ENCODE measurements around the gene DNAJC18.
"Not testable (repeated sequence)": the region's sequence is repeated elsewhere in the genome, so short reads cannot be mapped to it uniquely, and the experiment has no call there.

Gene DNAJC18

GRCh38 chr5:139393497-139394122 lies 45.7 kb downstream of the DNAJC18 start:
- H3K36me3 ChIP-seq (ENCODE audit: control insufficient read depth, insufficient read depth, low read length), result no peaks in the 10 kb centered on the region
- H3K9ac ChIP-seq (ENCODE audit: low read length), result peak overlapping the region; percentile 47
- H3K27me3 ChIP-seq (ENCODE audit: control insufficient read depth, insufficient read depth, low read length), result peaks cover 4% of the 10 kb centered on the region
- peaks cover 31% of the 10 kb centered on the region for H3K4me1 ChIP-seq (ENCODE audit: control insufficient read depth, insufficient read depth, low read length)
- no peaks in the 10 kb centered on the region for H3K9me3 ChIP-seq (ENCODE audit: control insufficient read depth, low read length)
- peak overlapping the region; percentile 19 for H3K4me3 ChIP-seq (ENCODE audit: low read length)

DNA sequence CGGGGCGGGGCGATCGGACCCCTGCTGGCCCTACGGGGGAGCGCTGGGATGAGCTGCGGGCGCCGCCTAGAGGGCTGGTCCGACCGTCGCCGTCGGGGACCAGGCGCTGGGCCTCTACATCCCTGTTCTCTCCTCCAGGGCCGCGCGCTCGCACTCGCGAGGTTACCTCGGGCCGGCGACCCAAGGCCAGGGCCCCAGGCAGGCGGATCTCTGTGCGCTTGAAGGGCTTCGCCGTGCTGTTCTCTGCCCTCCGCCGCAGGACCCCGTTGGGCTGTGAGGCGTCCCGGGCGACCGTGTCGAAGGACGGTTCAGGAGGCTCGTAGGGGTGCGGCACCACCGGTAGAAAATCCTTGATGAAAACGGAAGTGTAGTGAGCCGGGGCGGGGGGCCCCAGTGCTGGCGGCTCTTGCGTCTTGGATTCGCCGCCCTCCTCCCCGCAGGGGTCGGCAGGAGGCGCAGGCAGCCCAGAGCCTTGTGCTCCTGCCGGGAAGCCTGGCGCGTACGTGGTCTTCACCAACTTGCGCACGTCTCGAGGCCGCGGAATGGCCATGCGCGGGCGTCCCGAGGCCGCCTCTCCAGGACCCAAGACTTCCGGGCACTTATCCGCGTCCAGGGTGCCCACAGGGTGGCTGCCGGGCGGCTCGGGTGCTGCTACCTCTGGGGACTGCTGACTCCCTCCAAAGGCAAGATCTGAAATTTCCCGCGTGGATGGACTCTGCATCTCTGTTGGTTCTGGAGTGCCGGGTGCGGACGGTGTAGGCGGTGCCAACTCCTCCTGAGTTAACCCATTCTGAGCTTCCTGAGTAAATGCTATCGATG lies 46.4 kb downstream of the DNAJC18 start:
- H3K4me3 ChIP-seq (ENCODE audit: low read length), result peak overlapping the region; percentile 19
- peaks cover 38% of the 10 kb centered on the region for H3K4me1 ChIP-seq (ENCODE audit: control insufficient read depth, insufficient read depth, low read length)
- H3K27me3 ChIP-seq (ENCODE audit: control insufficient read depth, insufficient read depth, low read length), result peaks cover 4% of the 10 kb centered on the region
- H3K36me3 ChIP-seq (ENCODE audit: control insufficient read depth, insufficient read depth, low read length), result no peaks in the 10 kb centered on the region
- peak overlapping the region; percentile 47 for H3K9ac ChIP-seq (ENCODE audit: low read length)
- no peaks in the 10 kb centered on the region for H3K9me3 ChIP-seq (ENCODE audit: control insufficient read depth, low read length)

DNA sequence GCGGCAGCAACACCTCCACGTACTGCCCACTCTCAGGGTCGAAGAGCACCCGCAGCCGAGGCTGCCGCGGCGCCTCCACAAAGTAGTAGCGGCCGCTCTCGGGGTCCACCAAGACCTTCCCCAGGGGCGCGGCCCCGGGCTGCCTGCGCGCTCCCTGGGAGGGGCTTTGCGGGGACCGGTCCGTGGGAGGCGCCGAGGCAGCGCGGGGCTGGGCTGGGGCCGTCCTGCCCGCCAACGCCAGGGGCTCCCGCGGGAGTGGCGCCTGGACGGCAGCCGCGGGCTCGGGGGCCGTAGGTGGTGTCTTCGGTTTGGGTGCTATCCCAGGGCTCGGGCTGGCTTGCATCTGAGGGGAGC lies 47.0 kb downstream of the DNAJC18 start:
- Histone ChIP-seq H3K4me1 (ENCODE audit: control insufficient read depth, insufficient read depth, low read length) (peaks cover 44% of the 10 kb centered on the region), H3K9me3 (ENCODE audit: control insufficient read depth, low read length) (no peaks in the 10 kb centered on the region), H3K27me3 (ENCODE audit: control insufficient read depth, insufficient read depth, low read length) (peaks cover 4% of the 10 kb centered on the region), H3K36me3 (ENCODE audit: control insufficient read depth, insufficient read depth, low read length) (no peaks in the 10 kb centered on the region), H3K9ac (ENCODE audit: low read length) (peak overlapping the region; percentile 70), H3K4me3 (ENCODE audit: low read length) (peak overlapping the region; percentile 36)

DNA sequence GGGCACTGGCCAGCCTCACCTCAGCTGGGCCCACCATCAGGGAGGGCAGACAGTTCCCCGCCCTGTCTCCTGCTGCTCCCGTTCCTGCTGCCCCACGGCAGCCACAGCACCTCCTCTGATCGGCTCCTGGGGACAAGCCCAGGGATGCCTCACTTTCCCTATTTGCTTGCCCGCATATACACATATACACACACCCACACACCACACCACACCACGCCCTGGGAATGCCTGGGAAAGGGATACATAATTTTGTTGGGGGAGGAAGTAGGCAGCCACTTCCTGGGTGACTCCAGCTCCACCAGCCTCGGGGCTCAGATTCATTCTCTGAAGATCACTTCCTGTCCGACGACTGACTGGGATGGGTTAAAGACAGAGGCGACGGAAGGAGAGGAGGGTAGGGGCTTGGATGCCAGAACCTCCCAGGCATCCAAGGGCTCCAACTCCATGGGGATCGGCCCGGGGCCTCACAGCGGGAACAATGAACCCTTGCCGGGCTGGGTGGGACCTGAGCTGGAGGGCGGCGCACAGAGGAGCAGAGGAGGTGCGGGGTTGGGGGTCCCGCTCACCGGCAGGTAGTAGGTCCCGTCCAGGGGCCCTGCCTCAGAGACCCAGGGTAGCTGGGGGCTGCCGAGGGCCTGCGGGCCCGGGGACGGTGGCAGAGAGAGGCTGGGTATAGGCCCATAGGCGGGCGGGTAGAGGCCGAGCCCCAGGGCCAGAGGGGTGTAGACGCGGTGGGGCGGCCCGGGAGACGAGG lies 47.6 kb downstream of the DNAJC18 start:
- H3K4me1 ChIP-seq (ENCODE audit: control insufficient read depth, insufficient read depth, low read length), result peaks cover 44% of the 10 kb centered on the region
- H3K36me3 ChIP-seq (ENCODE audit: control insufficient read depth, insufficient read depth, low read length), result no peaks in the 10 kb centered on the region
- H3K9me3 ChIP-seq (ENCODE audit: control insufficient read depth, low read length), result no peaks in the 10 kb centered on the region
- peaks cover 4% of the 10 kb centered on the region for H3K27me3 ChIP-seq (ENCODE audit: control insufficient read depth, insufficient read depth, low read length)
- peak overlapping the region; percentile 70 for H3K9ac ChIP-seq (ENCODE audit: low read length)
- peak overlapping the region; percentile 36 for H3K4me3 ChIP-seq (ENCODE audit: low read length)

- H3K36me3 ChIP-seq (ENCODE audit: control insufficient read depth, insufficient read depth, low read length), result no peaks in the 10 kb centered on the region
- no peak overlapping the region for H3K4me3 ChIP-seq (ENCODE audit: low read length)
- peaks cover 4% of the 10 kb centered on the region for H3K27me3 ChIP-seq (ENCODE audit: control insufficient read depth, insufficient read depth, low read length)
- peaks cover 44% of the 10 kb centered on the region for H3K4me1 ChIP-seq (ENCODE audit: control insufficient read depth, insufficient read depth, low read length)
- H3K9ac ChIP-seq (ENCODE audit: low read length), result peak overlapping the region; percentile 70
- H3K9me3 ChIP-seq (ENCODE audit: control insufficient read depth, low read length), result no peaks in the 10 kb centered on the region
Observed at GRCh38 chr5:139390639-139391569, 48.4 kb downstream of the DNAJC18 start.

GRCh38 chr5:139389701-139390638 lies 49.4 kb downstream of the DNAJC18 start, which contains the start of gene MZB1:
Gene MZB1, minus strand, starts transcription at chr5:139389913. Its CDS starts 57 bp downstream, at chr5:139389856.
- Histone ChIP-seq H3K27me3 (ENCODE audit: control insufficient read depth, insufficient read depth, low read length) (no peaks in the 10 kb centered on the region), H3K36me3 (ENCODE audit: control insufficient read depth, insufficient read depth, low read length) (no peaks in the 10 kb centered on the region), H3K4me1 (ENCODE audit: control insufficient read depth, insufficient read depth, low read length) (peaks cover 53% of the 10 kb centered on the region), H3K9me3 (ENCODE audit: control insufficient read depth, low read length) (no peaks in the 10 kb centered on the region), H3K4me3 (ENCODE audit: low read length) (no peak within 1 kb of the TSS), H3K9ac (ENCODE audit: low read length) (peak within 1 kb of the TSS; percentile 70)

- no peaks in the 10 kb centered on the region for H3K36me3 ChIP-seq (ENCODE audit: control insufficient read depth, insufficient read depth, low read length)
- H3K27me3 ChIP-seq (ENCODE audit: control insufficient read depth, insufficient read depth, low read length), result no peaks in the 10 kb centered on the region
- H3K4me1 ChIP-seq (ENCODE audit: control insufficient read depth, insufficient read depth, low read length), result peaks cover 65% of the 10 kb centered on the region
- no peak overlapping the region for H3K4me3 ChIP-seq (ENCODE audit: low read length)
- no peaks in the 10 kb centered on the region for H3K9me3 ChIP-seq (ENCODE audit: control insufficient read depth, low read length)
- peak overlapping the region; percentile 68 for H3K9ac ChIP-seq (ENCODE audit: low read length)
Observed at GRCh38 chr5:139388198-139388821, 51.0 kb downstream of the DNAJC18 start.

DNA sequence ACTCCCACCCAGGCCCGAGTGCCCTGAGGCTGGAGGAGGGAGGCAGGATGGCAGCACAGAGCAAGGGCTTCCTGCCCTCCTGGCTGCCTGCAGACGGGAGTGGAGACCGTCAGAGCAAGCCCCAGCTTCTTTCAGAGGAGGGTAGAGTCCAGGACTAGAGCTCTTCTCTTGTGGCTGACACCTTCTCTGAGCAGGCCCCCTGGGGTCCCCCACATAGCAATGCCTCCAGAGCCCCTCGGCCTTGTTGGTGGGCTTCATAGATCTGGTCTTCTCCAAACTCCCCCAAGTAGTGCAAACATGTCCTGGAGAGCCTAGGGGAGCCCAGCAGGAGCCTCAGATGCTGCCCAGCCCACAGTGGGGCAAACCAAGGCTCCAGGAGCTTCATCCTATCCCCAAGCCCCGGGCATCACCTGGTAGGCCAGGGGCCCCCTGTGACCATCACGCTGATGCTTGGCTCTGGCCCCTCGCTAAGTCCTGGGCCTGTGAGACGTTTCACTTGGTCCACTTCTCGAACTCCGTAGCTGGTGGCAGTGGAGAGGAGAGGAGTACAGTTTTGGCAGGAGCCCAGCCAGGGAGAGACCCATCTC lies 51.6 kb downstream of the DNAJC18 start:
- H3K9ac ChIP-seq (ENCODE audit: low read length), result no peak overlapping the region
- peaks cover 59% of the 10 kb centered on the region for H3K4me1 ChIP-seq (ENCODE audit: control insufficient read depth, insufficient read depth, low read length)
- H3K27me3 ChIP-seq (ENCODE audit: control insufficient read depth, insufficient read depth, low read length), result no peaks in the 10 kb centered on the region
- H3K4me3 ChIP-seq (ENCODE audit: low read length), result no peak overlapping the region
- no peaks in the 10 kb centered on the region for H3K36me3 ChIP-seq (ENCODE audit: control insufficient read depth, insufficient read depth, low read length)
- H3K9me3 ChIP-seq (ENCODE audit: control insufficient read depth, low read length), result no peaks in the 10 kb centered on the region

GRCh38 chr5:139386956-139387355 lies 52.4 kb downstream of the DNAJC18 start:
- H3K36me3 ChIP-seq (ENCODE audit: control insufficient read depth, insufficient read depth, low read length); H3K27me3 ChIP-seq (ENCODE audit: control insufficient read depth, insufficient read depth, low read length); H3K4me3 ChIP-seq (ENCODE audit: low read length); H3K9ac ChIP-seq (ENCODE audit: low read length); H3K9me3 ChIP-seq (ENCODE audit: control insufficient read depth, low read length): not testable (repeated sequence)
- peaks cover 56% of the 10 kb centered on the region for H3K4me1 ChIP-seq (ENCODE audit: control insufficient read depth, insufficient read depth, low read length)

DNA sequence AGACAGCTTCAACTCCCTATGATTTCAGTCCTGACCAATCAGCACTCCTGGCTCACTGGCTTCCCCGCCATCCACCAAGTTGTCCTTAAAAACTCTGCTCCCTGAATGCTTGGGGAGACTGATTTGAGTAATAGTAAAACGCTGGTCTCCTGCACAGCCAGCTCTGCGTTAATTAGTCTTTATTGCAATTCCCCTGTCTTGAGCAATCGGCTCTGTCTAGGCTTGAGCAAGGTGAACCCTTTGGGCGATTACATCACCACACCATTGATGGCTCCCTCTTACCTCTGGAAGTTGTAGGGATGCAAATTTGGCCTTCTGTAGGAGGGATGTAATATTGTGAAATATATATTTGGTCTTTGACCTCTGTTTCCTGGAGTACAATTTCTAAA lies 53.3 kb downstream of the DNAJC18 start:
- no peaks in the 10 kb centered on the region for H3K27me3 ChIP-seq (ENCODE audit: control insufficient read depth, insufficient read depth, low read length)
- peaks cover 46% of the 10 kb centered on the region for H3K4me1 ChIP-seq (ENCODE audit: control insufficient read depth, insufficient read depth, low read length)
- no peak overlapping the region for H3K4me3 ChIP-seq (ENCODE audit: low read length)

More for the DNA sequence above, 53.3 kb downstream of the DNAJC18 start:
- no peak overlapping the region for H3K9ac ChIP-seq (ENCODE audit: low read length)
- no peaks in the 10 kb centered on the region for H3K9me3 ChIP-seq (ENCODE audit: control insufficient read depth, low read length)
- no peaks in the 10 kb centered on the region for H3K36me3 ChIP-seq (ENCODE audit: control insufficient read depth, insufficient read depth, low read length)

All from mucosa of stomach (tissue), 1 donor.